HG02981 (cell line): ENCODE results near the gene BSX.

Experiments used
- ATAC-seq: cut with Tn5 transposase; IDR thresholded peaks from one replicate; pipeline ENCODE4 v1.9.1; 2021; ENCODE audit warnings: mild to moderate bottlenecking, moderate library complexity; ENCODE audit not compliant: unreplicated experiment

BSX gene

GRCh38 chr11:122963961-122964360 is 17.7 kb downstream of the BSX start:
- ATAC-seq: no peak

GRCh38 chr11:122954455-122954854 is 27.2 kb downstream of the BSX start:
- ATAC-seq: no peak

DNA sequence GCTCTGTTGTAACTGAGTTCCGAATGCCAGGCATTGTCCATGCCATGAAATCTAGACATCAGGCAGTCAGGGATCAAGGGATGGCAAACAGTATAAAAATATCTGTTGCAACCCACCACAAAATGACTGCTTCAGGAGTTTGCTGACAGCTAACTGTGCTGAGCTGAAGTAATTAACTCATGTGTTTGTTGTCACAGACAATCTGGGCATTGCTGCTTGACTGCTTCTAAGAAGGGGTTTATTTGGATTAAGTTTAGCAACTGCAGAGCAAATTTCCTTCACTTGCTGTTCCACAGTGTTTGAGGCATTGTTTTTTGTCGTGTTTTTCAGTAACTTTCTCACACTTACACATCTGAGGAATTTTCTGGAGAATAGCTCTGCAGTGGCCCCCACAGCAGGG is 30.4 kb downstream of the BSX start:
- no peak for ATAC-seq

DNA sequence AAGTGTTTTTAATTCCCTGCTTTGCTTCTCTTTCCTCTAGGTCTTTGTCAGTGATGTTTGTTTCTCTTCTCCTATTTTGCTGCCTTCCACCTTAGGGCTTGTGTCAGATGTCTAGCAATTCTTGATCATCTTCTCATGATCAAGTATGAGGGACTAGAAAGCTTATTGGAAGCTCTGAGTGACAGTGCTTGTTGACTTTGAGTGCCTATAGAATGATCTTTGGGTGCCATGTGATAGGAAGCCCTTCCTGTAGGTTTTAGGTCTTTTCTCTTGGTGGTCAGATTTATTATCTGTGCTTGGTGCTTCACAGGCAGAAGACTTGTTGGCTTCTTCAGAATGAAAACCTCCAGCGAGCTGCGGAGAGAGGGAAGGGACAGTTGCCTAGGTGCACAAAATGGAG is 43.1 kb downstream of the BSX start:
- no peak for ATAC-seq

DNA sequence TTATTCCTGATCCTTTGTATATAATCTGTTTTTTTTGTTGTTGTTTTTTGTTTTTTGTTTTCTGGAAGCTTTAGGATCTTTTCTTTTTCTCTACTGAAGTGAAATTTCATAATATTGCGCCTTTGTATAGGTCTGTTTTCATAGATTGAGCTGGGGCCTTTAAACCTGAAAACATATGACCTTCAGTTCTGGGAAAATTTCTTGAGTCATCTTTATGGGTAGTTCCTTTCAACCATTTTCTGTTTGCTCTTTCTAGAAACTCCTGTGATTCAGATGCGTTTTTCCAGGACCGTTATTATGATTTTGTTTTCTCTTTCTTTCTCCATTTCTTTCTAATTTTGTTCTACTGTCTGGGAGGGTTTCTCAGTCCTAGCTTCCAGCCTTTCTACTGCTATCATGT is 43.7 kb downstream of the BSX start:
- ATAC-seq: no peak

GRCh38 chr11:122933416-122933815 is 48.2 kb downstream of the BSX start:
- no peak for ATAC-seq

DNA sequence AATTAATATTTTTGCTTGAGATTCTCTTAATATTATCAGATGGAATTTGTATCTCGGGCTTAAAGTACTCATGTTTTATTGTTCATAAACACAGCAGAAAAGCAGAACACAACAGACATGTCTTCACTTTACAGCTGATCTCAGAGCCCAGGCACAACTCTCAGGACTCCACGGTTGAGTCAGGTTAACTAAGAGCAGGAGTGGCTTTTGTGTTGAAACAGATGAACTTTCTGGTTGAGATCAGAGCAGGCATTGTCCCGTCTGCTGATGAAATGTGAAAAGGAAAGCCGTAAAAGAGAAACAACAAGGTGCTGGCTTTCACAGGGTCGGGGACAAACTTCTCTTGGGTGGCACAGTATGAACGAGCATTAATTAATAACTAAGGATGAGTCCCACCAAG is 50.1 kb downstream of the BSX start:
- ATAC-seq: no peak
